Left forelimb (tissue), 1 donor: ENCODE measurements around the gene WIZ.
"Not testable (repeated sequence)": the region's sequence is repeated elsewhere in the genome, so short reads cannot be mapped to it uniquely, and the experiment has no call there.

Experiments used
- DNase-seq: peaks from one replicate; pipeline ENCODE4 v3.0.0-alpha.2; 2018; ENCODE audit warnings: low spot score

The WIZ gene

DNA sequence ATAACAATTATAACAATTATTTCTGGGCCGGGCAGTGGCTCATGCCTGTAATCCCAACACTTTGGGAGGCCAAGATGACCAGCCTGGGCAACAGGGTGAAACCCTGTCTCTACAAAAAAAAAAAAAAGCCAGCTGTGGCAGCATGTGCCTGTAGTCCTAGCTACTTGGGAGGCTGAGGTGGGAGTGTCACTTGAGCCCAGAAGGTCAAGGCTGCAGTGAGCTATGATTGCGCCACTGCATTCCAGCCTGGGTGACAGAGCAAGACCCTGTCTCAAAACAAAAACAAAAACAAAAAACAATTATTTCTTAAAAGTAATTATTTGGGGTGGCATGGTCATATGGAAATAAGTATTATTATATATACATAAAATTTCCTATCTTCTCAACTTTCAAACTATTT is 38.4 kb downstream of the WIZ start:
- DNase-seq, result not testable (repeated sequence)

DNA sequence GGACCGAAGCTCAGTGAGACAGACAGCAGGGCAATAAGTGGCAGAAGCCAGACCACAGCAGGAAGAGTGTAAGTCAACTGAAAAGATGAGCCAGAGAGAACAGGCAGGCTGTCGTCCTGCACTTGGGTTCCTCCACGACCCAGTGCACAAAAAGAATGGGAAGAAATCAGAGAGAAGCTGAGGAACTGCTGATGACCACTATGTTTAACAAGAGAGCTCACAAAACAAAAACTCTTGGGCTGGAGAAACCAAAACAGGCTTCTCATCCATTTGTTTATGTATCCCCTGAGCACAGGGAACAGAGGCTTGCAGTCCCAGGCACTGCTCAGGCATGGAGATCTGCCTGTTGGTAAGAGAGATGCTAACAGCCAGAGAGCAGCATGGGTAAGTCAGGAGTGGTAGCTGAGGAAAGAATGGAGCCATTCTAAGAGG is 45.0 kb downstream of the WIZ start:
- no peak for DNase-seq

DNA sequence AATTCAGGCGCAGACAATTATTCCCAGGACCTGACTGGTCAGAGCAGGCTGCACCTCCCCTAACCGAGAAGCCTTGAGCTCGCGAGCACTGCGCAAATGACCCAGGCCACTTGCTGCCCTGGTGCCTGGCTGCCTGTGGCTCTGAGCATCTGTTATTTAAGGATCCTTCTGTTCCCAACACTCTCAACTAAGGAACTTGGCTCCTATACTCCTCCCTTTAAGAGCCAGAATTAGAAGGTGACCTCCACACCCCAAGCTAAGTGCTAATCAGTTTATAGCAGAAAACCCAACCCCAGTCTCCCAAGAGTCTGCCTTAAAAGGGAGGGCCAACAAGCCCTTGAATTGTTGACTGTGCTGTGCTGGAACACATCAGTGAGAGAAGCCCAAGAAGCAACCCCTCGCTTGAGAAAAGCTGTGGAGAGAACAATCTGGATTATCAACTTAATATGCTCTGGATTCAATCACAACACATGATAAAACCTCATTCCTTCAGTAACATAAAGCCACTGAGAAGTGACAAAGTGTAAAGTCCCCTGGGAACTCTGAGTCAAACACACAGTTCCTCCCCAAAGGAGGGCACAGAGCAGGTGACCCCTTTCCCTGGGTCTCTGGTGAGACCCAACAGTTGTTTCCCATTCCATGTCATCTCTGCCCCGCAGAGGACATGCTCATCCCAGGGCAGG is 45.5 kb downstream of the WIZ start:
- DNase-seq, result no peak

DNA sequence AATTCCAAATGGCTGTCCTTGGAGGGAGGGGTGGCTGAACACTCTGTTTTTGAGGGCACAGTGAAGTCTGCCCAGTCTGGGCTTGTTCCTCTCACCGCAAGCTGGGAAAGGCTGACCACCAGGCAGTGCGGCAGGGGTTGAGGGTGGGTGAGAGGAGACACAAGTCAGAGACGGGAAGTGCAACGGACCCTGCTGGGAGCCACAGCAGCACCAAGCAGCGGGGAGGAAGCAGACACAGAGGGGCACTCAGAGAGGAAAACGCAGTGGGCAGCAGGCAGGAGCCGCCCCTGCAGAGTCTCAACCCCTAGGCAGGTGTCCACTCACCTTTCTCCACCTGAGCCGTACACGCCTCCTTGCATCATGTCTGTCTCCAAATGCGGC is 46.6 kb downstream of the WIZ start:
- DNase-seq, result no peak

GRCh38 chr19:15402411-15403150 is 47.2 kb downstream of the WIZ start:
- no peak for DNase-seq

GRCh38 chr19:15401397-15401710 is 48.4 kb downstream of the WIZ start:
- DNase-seq, result no peak

DNA sequence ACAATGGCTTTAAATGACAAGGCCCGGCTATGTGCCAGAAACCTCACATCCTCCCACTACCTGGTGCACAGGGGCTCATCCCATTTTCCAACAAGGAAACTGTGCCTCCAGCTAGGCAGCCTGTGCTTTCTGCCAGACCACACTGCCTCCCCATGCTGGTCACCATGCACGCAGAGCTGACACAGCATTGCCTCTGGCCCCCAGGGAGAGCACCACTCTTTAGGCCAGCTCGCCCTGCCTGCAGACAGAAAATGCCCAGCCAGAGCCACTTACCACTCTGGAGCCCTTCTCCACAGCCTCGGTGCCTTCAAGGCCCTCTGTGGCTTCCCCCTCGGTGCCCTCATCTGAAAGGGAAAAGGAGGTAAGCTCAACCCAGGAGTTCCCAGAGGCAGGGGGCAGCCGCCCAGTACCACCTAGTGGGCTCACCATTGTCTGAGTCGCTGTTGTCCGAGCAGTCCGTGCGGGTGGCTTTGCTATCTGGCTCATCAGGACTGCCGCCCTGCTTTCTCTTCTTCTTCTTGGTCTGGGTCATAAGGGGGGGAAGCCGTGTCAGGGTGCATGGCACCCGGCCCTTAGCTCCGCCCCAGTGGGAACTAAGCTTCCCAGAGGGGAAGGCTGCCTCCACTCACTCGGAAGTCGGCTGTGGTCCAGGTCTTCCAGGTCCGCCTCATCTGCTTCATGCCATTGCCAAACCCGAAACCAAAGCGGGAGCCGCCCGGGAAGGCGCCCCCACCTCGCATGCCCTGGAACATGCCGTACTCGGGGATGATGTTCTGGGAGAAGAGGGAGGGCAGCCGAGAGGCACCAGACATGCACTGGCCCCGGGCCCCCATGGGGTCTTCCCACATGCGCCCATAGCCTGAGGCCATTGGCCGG is 49.0 kb downstream of the WIZ start:
- no peak for DNase-seq

DNA sequence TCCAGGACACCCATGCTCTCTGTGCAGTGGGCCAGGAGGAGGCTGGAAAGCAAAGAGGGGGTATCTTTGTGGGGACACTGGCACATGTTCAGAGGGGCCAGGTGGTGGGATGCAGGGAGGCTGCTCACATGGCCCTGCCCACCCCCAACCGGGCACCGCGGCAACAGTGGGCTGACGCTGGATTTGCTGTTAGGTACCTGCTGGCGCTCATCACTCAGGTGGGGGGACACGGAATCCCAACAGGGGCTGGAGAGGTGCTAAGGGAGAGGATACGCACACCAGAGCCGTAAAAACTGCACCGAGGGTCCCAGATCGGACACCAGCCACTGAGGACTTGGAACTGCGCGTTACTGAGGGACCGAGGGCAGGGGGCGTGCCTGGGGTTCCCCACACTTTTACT is 50.1 kb downstream of the WIZ start:
- no peak for DNase-seq

- DNase-seq, result no peak
These were observed 50.6 kb downstream of the WIZ start for GRCh38 chr19:15399234-15399515.

DNA sequence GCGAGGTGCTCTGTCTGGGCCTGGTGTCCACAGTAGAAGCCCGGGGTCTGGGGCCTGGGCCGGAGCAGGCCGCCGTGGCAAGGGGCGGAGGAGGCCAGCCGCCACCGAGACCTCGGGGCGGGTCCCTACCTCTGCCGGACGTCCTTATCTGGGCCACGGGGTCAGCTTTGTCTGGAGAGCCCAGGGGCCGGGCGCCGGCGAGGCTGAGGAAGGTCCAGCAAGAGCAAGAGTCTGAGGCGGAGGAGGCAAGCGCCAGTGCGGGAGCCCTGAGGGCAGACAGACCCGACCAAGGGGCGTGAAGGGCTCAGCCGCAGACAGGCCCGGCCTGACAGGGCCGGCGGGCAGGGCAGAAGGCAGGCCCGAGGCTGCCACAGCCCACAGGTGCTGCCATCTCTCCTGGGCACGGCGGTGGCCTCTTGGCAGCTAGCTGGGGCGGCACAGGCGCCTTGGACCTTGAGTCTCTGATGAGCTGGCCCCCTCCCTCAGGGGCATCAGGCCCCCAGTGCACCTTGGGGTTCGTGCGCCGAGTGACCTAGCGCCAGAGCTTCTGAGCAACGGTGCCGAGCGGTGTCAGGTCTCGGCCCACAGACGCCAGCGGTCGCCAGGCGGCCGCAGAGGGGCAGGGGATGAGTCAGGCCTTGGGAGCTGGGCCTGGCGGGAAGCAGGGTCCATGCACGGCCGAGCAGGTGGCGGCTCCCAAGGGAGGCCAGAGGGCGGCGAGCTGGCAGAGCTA is 51.1 kb downstream of the WIZ start:
- DNase-seq, result no peak

DNA sequence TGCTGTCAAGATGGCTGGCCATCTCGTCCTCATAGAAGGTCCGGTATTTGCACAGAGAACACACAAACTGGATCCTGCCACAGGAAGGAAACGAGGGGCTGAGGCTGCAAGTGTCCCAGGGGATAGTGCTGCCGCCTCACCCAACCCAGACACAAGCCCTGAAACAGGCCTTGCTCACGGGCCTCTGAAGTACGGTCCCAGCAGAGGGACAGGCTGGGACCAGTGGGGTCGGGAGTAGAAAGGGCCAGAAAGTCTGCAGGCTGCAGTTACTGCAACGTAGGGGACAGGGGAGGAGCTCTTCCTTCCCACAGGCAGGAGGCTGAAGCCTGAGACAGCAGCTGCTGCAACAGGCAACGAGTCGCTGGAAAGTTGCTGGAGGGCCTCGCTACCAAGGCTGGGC is 52.0 kb downstream of the WIZ start:
- no peak for DNase-seq

GRCh38 chr19:15397236-15397635 is 52.5 kb downstream of the WIZ start:
- DNase-seq, result no peak

GRCh38 chr19:15396436-15396835 is 53.3 kb downstream of the WIZ start:
- DNase-seq, result no peak

DNA sequence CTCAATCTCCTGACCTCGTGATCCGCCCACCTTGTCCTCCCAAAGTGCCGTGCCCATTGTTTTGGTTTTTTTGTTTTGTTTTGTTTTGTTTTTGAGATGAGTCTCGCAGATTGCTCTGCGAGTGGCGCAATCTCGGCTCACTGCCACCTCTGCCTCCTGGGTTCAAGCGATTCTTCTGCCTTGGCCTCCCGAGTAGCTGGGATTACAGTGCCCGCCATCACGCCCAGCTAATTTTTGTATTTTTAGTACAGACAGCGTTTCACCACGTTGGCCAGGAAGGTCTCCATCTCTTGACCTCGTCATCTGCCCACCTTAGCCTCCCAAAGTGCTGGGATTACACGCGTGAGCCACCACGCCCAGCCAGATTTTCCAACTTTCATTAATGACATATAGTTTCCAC is 54.5 kb downstream of the WIZ start:
- not testable (repeated sequence) for DNase-seq

DNA sequence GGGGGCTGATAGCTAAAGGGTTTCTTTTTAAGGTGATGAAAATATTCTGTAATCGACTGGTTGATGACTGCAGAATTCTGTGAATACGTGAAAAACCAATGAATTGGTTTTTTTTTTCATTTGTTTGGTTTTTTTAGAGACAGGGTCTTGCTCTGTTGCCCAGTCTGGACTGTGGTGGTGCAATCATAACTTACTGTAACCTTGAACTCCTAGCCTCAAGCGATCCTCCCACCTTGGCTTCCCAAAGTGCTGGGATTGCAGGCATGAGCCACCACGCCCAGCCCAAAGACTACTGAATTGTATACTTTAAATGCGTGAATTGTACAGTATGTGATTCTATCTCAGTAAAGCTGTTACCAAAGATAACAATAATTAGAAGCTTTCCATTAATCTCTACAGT is 55.3 kb downstream of the WIZ start:
- no peak for DNase-seq

GRCh38 chr19:15393963-15394362 is 55.8 kb downstream of the WIZ start:
- DNase-seq, result no peak

DNA sequence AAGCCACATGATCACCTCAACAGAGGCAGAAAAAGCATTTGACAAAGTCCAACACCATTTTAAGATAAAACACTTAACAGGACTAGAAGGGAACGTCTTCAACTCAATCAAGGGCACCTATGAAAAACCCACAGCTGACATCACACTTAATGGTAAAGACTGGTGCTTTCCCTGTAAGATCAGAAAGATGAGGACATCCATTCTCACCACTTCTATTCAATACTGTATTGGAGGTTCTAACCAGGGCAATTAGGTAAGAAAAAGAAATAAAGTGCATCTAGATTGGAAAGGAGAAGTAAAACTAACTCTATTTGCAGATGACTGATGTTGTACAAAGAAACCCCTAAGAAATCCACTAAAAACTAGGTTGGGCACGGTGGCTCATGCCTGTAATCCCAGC is 58.9 kb downstream of the WIZ start:
- no peak for DNase-seq

DNA sequence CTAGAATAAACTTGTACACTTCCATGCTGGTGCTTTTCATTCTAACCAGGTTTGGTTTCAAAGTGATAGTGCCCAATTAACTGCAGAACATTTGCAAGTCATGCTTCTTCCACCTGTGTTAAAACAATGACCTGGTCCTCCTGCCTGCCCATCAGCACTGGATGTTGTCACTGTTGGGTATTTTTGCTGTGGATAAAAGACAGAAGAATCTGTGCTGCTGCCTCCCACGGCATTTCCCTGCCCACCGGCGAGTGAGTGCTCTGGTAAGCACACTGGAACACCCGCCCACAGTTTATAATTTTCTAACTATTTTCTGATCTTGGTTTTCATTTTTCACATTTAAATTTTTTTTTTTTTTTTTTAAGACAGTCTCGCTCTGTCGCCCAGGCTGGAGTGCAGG is 67.9 kb downstream of the WIZ start:
- no peak for DNase-seq

DNA sequence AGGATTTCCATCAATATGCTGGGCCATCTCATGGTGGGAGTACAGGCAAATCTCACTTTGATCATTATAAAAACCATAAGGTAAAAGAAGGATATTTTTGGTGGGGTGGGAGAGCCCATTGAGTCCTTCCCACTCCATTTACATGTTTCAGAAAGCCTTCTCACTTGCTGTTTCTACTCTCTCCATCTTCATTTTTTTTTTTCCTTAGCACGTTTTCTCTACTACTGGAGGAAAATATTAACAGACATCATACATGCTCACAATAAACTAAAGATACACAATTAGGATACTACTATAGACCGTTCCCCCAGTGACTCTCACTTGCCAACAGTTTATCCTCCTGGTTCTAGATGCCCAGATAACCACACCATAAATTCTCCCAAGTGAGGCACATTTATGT is 68.3 kb downstream of the WIZ start:
- no peak for DNase-seq

DNA sequence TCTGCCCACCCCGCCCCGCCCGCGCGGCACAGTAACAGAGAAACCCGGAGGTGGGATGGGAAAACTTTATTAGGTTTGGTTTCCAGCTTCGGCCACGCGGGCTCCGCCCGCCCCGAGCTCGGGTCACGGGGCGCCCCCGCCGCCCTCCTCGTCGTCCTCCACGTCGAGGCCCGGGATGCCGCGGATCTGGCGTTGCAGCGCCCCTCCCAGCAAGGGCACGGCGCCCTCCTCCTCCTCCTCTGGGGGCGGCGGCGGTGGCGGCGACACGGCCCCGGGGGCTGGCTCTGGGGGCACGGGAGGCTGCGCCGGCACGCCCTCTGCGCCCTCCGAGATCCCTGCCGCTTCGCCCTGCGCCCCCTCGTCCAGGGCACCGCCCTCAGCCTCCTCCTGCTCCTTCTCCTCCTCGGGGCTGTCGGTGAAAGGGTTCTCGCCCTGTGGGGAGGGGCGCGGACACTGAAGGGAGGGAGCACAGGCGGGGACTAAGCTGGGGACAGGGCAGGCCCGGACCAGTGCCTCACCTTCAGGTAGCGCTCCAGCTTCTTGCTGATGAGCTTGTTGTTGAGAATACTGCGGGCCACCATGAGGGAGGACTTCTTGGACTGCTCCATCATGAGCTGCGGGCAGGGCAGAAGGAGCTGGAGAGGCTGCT is 69.6 kb downstream of the WIZ start:
- DNase-seq, result no peak

DNA sequence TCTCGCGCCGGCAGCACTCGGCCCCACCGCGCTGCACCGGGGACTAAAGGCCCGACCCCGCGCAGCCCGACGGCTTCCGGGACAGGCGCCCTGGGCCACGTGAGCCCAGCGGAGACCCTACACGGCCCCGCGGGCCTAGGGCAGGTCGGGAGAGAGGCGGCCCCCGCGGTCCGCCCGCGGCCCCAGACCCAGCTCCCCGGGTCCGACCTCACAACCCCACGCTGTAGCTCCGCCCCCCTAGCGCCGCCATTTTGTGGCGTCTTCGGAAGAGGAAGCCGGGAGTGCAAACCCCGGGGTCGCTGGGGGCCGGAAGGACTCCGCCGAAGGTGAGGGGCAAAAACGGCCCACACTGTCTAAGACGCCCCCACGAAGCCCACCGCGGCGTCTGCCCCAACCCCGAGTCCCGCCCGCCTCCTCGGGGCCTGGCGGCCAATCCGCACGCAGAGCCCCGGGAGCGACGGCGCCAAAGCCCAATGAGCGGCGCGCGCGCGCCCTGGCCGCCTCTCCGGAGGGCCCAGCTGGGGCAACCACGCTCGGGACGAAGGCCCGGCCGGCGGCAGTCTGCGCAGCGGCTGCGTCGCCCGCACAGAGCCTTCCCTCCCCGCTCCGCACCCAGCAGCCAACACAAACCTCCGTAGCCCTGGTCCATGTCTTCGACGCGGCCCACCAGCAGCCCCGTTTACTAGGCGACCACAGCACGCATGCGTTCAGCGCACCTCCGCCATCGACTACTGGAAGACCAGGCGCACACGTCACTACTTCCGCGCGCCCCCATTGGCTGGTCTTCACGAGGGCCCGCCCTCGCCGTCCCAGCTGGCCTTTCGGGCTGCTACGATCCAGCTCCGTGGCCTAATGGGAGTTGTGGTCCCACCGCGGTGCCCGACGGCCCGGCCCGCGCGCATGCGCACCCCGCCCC is 70.4 kb downstream of the WIZ start, which contains the start of gene AKAP8:
Gene AKAP8 (minus strand): TSS at position 705 of the 916 bp plus-strand sequence. CDS start 56 bp downstream, at position 649.
- peak; percentile 99 for DNase-seq
